Esophagus muscularis mucosa (tissue), 4 donors: ENCODE data around the gene MAK. TPM values are rescaled to one million over a fixed set of nuclear protein-coding genes. Genes with fewer than 3 reads are reported as not detected.
"Not testable (repeated sequence)": the region's sequence is repeated elsewhere in the genome, so short reads cannot be mapped to it uniquely, and the experiment has no call there.

Experiments
- DNase-seq: peaks from one replicate; pipeline ENCODE4 v3.0.0-alpha.2; 2017; ENCODE audit errors: extremely low spot score
- H3K27ac ChIP-seq, 4 donors: fragments of 200-600 bp; sonication (generic); replicated peaks in 1 of 4; 1 replicate in 3 of 4; 2 replicates in 1 of 4; pipeline ENCODE4 v1.5.1; 2016 to 2019; ENCODE audit warnings: mild to moderate bottlenecking in 1 of 4
- H3K27me3 ChIP-seq, 4 donors: fragments of 200-600 bp; sonication (generic); one replicate each; pipeline versions ENCODE4 v1.5.1 to v1.6.0; 2016 to 2019
- H3K36me3 ChIP-seq, 4 donors: fragments of 200-600 bp; sonication (generic); one replicate each; pipeline ENCODE4 v1.5.1; 2016 to 2019
- H3K4me1 ChIP-seq, 4 donors: fragments of 200-600 bp; sonication (generic); one replicate each; pipeline ENCODE4 v1.5.1; 2016 to 2019
- H3K4me3 ChIP-seq, 4 donors: fragments of 200-600 bp; sonication (generic); 1 replicate in 2 of 4; 2 replicates in 2 of 4; pipeline ENCODE4 v1.5.1; 2016 to 2019; ENCODE audit warnings: mild to moderate bottlenecking in 4 of 4, moderate library complexity in 1 of 4
- H3K9me3 ChIP-seq, 4 donors: fragments of 200-600 bp; sonication (generic); 1 replicate in 3 of 4; 2 replicates in 1 of 4; pipeline ENCODE4 v1.5.1; 2016 to 2019
- EP300 ChIP-seq: sonication (generic); formaldehyde crosslinking; IDR thresholded peaks from one replicate; pipeline ENCODE4 v1.6.1; 2017; ENCODE audit warnings: antibody characterized with exemption
- POLR2A ChIP-seq: fragments of 450-650 bp; IDR thresholded peaks from one replicate; pipeline ENCODE4 v1.6.1; 2017; ENCODE audit warnings: antibody characterized with exemption, moderate library complexity, mild to moderate bottlenecking, low read depth
- POLR2AphosphoS5 ChIP-seq, 2 donors: sonication (generic); formaldehyde crosslinking; IDR thresholded peaks; one replicate each; pipeline ENCODE4 v1.6.1; 2017; ENCODE audit warnings: antibody characterized with exemption in 2 of 2
- WGBS: methylation state at CpG from one replicate; pipeline ENCODE4 v1.1.5; 2018; 5-methylcytosine and 5-hydroxymethylcytosine counted together
- intact Hi-C: fragments of 100-400 bp; cut with DNase I; formaldehyde crosslinking; loops from one replicate; pipeline ENCODE4 v1.15.1; 2023
- total RNA-seq, 4 donors: library from RNA; depleted of rRNA; stranded (reverse); fragments of >200 nt; gene quantifications; one replicate each; pipeline versions ENCODE4 v1.1.0 to v1.2.1, GENCODE V29; 2016
- TF ChIP-seq, protein P1 (sequence below), 3 experiments: fragments of 200-600 bp in 2 of 3; fragments of 450-650 bp in 1 of 3; sonication (generic) in 2 of 3; IDR thresholded peaks; one replicate each; pipeline ENCODE4 v1.5.1; 2017 to 2019; ENCODE audit warnings: antibody characterized with exemption in 3 of 3, mild to moderate bottlenecking in 2 of 3, moderate library complexity in 1 of 3

The MAK gene
- total RNA-seq, 4 donors from 2014 or later = 0.13 to 0.42 TPM; not detected in 2

DNA sequence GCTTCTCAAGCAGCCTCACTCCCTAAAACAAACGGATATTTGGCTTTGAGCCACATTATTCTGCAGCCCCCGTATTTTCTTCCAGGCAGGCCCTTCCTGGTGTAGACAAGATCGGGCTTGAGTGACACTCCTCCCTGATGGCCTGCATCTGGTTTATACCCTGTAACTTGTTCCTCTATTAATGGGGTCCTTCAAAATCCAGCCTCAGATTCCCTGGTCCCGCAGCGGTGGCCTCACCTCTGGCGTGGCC is 115.8 kb downstream of the MAK start:
- Histone ChIP-seq H3K4me3 (peak overlapping the region; percentile 68 to 74 (median 70)), H3K27me3 (no peaks in the 10 kb centered on the region), H3K36me3 (peaks cover 0 to 30% (median 26%) of the 10 kb centered on the region in 4 donors), H3K9me3 (no peaks in the 10 kb centered on the region), H3K4me1 (peaks cover 35 to 60% (median 46%) of the 10 kb centered on the region in 4 donors), H3K27ac (peak overlapping the region; percentile 84 to 92 (median 86))
- WGBS = 0% methylated on average over 6 of the region's 6 CpGs
- intact Hi-C loops = loop anchor here (2.0 kb wide), 1 partner anchor 24 kb away; the partner anchor contains the start of gene TMEM14B
- TF ChIP-seq, protein P1, sequence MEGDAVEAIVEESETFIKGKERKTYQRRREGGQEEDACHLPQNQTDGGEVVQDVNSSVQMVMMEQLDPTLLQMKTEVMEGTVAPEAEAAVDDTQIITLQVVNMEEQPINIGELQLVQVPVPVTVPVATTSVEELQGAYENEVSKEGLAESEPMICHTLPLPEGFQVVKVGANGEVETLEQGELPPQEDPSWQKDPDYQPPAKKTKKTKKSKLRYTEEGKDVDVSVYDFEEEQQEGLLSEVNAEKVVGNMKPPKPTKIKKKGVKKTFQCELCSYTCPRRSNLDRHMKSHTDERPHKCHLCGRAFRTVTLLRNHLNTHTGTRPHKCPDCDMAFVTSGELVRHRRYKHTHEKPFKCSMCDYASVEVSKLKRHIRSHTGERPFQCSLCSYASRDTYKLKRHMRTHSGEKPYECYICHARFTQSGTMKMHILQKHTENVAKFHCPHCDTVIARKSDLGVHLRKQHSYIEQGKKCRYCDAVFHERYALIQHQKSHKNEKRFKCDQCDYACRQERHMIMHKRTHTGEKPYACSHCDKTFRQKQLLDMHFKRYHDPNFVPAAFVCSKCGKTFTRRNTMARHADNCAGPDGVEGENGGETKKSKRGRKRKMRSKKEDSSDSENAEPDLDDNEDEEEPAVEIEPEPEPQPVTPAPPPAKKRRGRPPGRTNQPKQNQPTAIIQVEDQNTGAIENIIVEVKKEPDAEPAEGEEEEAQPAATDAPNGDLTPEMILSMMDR (IDR thresholded peaks at IDR 0.05) = no peak
- TF ChIP-seq EP300 (no peak), POLR2AphosphoS5 (IDR thresholded peaks at IDR 0.05) (no peak), POLR2A (no peak)
- no peak for DNase-seq

DNA sequence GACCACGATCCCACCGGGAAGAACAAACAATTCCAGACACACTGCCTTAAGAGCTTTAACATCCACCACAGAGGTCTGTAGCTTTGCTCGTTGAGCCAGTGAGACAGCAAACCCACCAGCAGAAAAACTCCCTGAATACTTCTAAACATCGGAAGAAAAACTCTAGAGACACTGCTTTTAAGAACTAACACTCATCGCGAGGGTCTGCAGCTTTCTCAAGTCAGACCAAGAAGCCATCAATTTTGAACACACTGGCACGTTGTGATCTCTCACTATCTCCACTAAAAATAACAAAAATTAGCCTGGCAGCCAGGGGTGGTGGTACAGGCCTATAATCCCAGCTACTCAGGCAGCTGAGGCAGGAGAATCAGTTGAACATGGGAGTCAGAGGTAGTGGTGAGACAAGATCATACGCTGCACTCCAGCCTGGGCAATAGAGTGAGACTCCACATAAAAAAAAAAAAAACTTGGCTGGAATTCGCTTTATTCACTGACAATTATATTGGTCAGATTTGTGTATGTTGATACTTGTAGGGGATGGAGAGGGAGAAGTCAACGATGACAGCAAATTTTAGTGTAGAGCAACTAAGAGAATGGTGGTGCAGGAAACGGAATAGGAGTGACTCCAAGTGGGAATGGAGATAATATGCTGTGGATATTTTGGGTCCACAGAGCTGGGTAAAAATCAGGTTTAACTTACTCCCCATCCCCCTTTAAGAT is 116.3 kb downstream of the MAK start:
- H3K27ac ChIP-seq = peak overlapping the region; percentile 84 to 92 (median 86)
- H3K4me3 ChIP-seq = peak overlapping the region; percentile 68 to 74 (median 70)
- peak; percentile 47 for DNase-seq
- no peaks in the 10 kb centered on the region for H3K9me3 ChIP-seq
- TF ChIP-seq EP300 = no peak
- TF ChIP-seq POLR2A = no peak
- TF ChIP-seq, protein P1 (IDR thresholded peaks at IDR 0.05) = no peak
- no peak for TF ChIP-seq POLR2AphosphoS5 (IDR thresholded peaks at IDR 0.05)
- WGBS = 78% methylated on average over 11 of the region's 11 CpGs
- H3K36me3 ChIP-seq = peaks cover 0 to 25% (median 21%) of the 10 kb centered on the region in 4 donors
- H3K4me1 ChIP-seq = peaks cover 35 to 60% (median 46%) of the 10 kb centered on the region in 4 donors
- intact Hi-C loops = loop anchor here (2.0 kb wide), 1 partner anchor 25 kb away; the partner anchor contains the start of gene TMEM14B
- H3K27me3 ChIP-seq = no peaks in the 10 kb centered on the region

DNA sequence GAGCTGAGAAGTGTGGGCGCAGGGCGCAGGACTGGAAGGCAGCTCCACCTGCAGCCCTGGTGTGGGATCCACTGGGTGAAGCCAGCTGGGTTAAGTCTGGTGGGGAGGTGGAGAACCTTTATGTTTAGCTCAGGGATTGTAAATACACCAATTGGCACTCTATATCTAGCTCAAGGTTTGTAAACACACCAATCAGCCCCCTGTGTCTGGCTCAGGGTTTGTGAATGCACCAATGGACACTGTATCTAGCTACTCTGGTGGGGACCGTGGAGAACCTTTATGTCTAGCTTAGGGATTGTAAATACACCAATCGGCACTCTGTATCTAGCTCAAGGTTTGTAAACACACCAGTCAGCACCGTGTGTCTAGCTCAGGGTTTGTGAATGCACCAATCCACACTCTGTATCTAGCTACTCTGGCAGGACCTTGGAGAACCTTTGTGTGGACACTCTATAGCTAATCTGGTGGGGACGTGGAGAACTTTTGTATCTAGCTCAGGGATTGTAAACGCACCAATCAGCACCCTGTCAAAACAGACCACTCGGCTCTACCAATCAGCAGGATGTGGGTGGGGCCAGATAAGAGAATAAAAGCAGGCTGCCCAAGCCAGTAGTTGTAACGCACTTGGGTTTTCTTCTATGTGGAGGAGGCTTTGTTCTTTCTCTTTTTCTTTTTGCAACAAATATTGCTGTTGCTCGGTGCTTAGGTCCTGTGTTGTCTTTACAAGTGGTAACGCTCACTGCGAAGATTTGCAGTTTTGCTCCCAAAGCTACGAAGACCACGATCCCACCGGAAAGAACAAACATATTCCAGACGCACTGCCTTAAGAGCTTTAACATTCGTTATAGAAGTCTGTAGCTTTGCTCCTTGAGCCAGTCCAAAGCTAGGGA is 117.1 kb downstream of the MAK start:
- DNase-seq = peak; percentile 39
- H3K27ac ChIP-seq = peak overlapping the region; percentile 81 to 87 (median 84)
- H3K27me3 ChIP-seq, intact Hi-C loops, H3K9me3 ChIP-seq: not testable (repeated sequence)
- peaks cover 33 to 53% (median 43%) of the 10 kb centered on the region in 4 donors for H3K4me1 ChIP-seq
- H3K4me3 ChIP-seq = peak overlapping the region; percentile 62 to 70 (median 65)
- WGBS = 82% methylated on average over 15 of the region's 17 CpGs
- peaks cover 0 to 17% (median 13%) of the 10 kb centered on the region in 4 donors for H3K36me3 ChIP-seq

DNA sequence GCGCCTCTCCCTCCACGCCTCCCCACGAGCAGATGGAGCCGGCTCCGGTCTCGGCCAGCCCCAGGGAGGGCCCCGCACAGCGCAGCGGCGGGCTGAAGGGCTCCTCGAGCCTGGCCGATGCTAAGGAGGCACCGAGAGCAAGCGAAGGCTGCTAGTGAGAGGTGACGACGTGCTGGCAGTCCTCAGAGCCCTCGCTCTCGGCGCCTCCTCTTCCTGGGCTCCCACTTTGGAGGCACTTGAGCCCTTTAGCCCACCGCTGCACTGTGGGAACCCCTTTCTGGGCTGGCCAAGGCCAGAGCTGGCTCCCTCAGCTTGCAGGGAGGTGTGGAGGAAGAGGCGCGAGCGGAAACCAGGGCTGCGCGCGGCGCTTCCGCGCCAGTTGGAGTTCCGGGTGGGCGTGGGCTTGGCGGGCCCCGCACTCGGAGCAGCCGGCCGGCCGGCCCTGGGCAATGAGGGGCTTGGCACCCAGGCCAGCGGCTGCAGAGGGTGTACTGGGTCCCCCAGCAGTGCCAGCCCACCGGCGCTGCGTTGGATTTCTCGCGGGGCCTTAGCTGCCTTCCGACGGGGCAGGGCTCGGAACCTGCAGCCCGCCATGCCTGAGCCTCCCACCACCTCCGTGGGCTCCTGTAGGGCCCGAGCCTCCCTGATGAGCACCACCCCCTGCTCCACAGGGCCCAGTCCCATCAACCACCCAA is 117.9 kb downstream of the MAK start:
- TF ChIP-seq, protein P1 (IDR thresholded peaks at IDR 0.05) = no peak
- TF ChIP-seq POLR2AphosphoS5 (IDR thresholded peaks at IDR 0.05) = peak; percentile 27 to 47
- Histone ChIP-seq H3K4me1 (peaks cover 26 to 45% (median 37%) of the 10 kb centered on the region in 4 donors), H3K9me3 (no peaks in the 10 kb centered on the region), H3K36me3 (peaks cover 0 to 9% (median 5%) of the 10 kb centered on the region in 4 donors), H3K27ac (peak overlapping the region; percentile 81 to 87 (median 84)), H3K27me3 (no peaks in the 10 kb centered on the region), H3K4me3 (peak overlapping the region; percentile 62 to 70 (median 65))
- 3% methylated on average over 6 of the region's 49 CpGs for WGBS
- intact Hi-C loops = no loop called here
- no peak for DNase-seq

DNA sequence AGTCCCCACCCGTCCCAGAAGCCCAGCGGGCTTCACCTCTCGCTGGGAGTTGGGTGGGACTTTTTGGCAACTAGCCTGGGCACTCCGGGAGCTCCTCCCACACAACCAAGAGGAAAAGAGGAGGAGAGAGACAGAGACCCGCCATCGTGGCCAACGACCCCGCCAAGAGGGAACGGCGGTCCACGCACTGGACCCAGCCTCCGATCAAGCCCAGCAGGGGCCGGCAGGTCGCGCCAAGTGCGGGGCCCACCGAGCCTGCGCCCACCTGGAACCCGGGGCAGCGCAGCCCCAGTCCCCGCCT is 118.4 kb downstream of the MAK start:
- peak overlapping the region; percentile 81 to 87 (median 84) for H3K27ac ChIP-seq
- no peaks in the 10 kb centered on the region for H3K9me3 ChIP-seq
- H3K27me3 ChIP-seq = no peaks in the 10 kb centered on the region
- TF ChIP-seq POLR2AphosphoS5 (IDR thresholded peaks at IDR 0.05) = no peak
- TF ChIP-seq, protein P1 (IDR thresholded peaks at IDR 0.05) = no peak
- no peak for TF ChIP-seq EP300
- TF ChIP-seq POLR2A = no peak
- peak overlapping the region; percentile 62 to 70 (median 65) for H3K4me3 ChIP-seq
- intact Hi-C loops = no loop called here
- H3K36me3 ChIP-seq = peaks cover 0 to 4% (median 1%) of the 10 kb centered on the region in 4 donors
- peaks cover 21 to 40% (median 32%) of the 10 kb centered on the region in 4 donors for H3K4me1 ChIP-seq
- 28% methylated on average over 4 of the region's 21 CpGs for WGBS
- no peak for DNase-seq
